GM21390 (cell line): ENCODE data around the gene ARHGAP10.

Experiments used
- ATAC-seq: cut with Tn5 transposase; IDR thresholded peaks from one replicate; pipeline ENCODE4 v1.9.1; 2021; ENCODE audit not compliant: unreplicated experiment

Gene ARHGAP10

DNA sequence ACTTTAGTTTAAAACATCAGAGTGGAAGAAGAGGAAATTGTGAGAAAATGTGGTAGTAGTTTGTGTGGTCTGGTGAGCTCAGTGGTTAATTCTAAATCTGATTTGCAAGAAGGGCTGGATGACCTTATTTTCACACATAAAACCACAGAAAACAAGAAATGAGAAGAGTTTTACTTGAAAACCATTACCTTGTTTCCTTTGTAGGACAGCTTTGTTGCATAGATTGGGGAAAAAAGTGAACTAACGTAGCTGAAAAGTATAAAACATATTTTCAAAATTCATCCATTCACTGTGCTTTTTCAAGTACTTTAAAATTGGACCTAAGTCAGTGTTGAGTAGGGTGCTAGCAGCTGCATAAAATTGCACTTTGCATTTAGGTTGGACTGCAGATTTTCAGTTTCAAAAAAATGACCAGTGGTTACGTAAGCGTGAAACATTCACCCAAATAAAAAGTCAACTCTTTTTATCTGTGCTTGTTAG is 211.3 kb downstream of the ARHGAP10 start:
- peak; percentile 96 for ATAC-seq

DNA sequence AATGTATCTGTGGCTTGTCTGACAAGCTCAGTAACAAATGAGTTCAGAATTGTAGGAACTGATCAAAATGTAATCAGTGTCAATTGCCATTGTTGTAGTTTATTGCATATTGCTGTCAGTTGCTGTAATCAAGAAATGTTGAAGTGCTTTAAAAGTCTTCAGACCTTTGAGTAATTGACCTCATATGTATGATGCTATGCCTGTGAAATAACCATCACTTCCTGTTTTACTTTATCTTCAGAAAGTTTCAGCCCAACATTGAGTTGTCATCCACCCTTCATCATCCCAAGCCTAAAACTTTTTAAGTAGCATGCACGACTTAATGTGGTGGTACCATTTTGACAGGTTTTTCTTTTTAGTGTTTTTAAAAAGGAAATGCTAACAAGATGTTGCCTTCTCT is 212.4 kb downstream of the ARHGAP10 start:
- no peak for ATAC-seq

DNA sequence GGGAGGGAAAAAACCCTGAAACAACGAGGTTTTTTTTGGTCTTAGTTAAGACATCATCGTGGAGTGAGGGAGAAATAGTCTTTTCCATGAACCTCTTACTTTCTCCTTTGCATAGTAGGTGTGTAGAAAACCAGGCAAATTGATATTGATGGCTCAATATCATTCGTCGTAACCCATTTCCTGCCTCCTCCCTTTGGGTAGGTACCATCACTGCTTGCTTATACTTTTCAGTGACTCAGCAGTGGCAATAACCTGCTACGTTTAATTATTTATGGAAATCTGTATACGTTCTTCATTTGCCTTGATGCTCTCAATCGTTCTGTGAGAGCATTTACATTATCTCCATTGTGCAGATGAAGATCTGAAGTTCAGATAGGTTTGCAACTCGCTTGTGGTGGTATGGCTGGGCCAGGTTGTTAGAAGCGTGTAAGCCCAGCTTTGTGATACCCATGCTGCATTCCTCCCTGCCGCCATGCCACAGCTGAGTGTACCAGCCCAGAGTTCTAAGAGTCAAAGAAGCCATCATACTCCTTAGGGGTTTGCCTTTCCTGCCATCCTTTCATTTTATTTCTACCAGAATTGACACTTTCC is 212.9 kb downstream of the ARHGAP10 start:
- ATAC-seq, result no peak

DNA sequence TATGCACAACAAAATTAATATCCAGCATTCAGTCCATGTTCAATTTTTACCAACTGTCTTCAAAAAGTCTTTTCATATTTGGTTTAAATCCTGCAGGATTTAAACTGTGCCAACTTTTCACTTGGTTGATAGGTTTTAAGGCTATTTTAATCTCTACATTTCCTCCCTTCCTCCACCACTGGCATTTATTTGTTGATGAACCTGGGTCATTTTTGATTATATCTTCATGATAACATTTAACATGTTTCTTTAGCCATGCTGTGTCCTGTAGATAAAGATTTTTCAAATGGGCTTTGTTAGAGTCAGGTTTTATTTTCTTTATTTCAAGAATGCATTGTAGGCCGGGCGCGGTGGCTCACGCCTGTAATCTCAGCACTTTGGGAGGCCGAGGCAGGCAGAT is 216.4 kb downstream of the ARHGAP10 start:
- no peak for ATAC-seq

DNA sequence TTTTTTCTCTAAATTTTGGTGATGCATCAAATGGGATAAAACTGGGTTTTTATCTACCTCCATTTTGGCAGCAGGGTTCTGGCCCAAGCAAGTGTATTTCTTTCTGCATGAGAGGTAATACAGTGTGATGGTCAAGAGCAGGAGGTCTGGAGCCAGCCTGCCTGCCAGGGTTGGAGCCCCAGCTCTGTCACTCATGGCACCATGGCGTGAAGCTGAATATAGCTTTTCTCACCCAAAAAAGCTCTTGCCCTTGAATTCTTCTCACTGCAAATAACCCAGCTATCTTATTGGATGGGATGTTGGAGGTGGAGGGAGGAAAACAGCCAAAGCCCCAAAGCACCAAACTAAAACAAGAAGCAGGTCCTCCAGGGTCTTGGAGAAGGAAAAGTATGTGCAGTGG is 218.4 kb downstream of the ARHGAP10 start:
- no peak for ATAC-seq

DNA sequence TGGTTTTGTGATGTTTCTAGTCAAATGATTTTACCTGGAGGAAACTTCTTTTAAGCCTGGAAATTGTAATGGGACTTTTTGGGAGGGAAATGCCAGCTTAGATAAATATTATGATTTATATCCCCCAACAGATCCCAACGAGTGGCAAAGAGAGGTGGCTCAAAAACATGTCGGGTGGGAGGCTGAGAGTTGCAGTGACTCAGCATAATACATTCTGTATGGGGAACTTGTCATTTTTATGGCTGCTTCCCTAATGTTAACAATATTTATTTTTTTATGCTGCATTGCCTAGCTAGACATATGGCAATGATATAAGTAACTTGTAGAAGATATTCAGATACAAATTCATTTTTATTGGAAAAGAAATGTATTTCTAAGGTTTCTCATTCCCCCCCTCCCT is 219.0 kb downstream of the ARHGAP10 start:
- no peak for ATAC-seq

DNA sequence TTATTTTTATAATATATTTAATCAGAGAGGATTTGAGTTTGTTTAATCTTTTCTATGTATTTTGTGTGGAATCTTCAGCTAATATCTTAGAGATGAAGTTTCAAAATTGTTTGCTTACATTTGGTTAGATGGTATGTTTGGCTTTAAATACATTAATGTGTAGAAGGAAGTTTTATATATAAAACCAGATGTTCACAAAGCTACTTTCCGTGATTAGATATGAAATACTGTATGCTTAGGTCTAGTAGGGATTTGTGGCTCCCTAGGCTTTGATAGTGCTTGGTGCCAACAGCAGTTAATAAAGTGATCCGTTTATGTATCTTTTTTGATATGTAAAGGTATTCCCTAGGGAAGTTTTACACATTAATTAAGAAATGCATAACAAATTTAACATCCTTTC is 223.0 kb downstream of the ARHGAP10 start:
- no peak for ATAC-seq

DNA sequence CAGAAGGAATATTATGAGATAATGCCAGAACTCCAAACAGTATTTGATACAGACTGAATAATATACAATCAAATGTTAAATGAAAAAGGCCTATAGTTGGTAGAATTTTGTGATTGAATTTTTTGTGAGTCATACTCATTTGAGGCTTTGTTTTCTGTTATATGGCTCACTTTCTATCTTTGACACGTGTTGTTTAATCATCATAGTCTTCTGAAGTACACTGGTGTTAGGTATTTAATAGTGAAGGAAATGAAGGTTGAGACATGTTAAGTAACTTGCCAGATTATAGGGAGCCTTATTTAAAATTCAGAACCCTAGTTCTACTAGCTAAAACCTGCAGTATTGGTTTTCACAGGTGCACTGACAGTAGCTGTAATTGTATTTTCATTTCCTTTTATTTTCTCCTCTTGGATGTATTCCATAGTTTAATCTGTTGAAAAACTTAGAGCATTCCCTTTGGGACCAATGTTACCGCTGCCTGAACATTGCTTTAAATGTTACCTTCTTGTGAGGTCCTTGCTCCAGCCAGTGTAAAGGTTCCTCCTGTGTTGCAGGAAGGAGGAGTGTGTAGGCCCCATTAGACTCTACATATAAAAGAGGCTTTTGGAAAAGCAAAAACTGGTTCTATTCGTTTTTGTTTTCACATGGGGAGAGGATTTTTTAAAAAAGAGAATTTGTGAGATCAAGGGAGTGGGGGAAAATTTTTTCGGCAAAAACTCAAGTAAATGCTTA is 224.1 kb downstream of the ARHGAP10 start:
- ATAC-seq, result no peak

DNA sequence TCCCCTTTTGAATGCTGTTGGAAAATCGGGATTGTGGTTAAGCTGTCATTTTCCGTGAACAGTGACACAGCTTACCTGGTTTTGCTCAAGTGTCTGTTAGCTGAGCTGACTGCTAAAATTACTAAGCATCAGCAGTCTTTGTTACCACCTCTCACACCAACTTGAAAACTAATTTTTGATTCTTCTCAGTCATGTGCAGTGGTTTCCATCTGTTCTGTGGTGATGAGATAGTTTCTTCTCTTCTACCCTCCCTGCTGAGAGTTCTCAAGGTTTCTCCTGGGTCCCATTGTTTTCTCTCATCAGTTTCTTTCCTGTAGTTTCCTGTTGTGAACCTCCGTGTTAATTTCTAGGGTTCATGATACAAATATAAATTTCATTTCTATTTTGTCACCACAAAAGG is 225.6 kb downstream of the ARHGAP10 start:
- ATAC-seq, result no peak

DNA sequence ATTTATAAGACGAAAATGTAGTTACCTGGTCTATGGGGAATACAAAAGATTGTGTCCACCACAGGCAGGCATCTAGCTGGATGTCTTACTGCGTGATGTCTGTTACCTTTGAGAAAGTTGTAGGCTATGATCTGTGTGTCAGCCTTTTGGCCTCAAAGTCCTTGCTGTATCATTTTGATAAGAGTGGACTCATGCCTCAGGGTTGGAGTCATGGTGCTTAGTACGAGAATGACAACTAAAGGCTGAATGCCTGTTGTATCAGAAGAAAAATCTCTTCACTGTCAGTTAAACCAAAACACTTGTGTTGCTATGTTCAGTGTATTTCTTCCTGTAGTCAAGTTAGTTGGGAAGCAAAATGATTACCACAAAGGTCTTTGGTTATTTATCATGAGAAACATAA is 226.2 kb downstream of the ARHGAP10 start:
- ATAC-seq, result no peak

DNA sequence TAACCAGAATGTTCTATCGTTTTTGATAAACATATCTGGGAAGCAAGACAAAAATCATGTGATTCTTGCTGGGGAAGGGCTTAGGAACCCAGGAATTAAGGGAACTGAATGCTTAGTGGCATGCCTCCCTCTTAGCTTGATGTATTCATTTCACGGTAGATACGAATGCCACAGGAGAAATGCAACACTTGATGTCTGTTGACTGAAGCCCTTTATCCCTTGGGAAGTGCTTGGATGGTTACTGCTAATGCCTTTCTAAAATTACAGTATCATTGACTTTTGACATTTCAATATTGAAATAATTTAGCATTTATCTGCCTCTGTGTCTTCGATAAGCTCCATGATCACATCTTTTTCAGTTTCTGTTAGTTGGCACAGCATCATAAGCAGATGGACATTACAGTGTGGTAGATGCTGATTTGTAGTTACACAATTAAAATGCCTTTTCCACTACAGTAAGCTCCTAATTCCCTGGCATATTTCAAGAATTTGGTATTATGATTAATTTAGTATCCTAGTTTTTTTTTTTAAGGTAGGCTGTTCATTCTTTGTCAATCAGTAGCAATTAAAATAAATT is 226.7 kb downstream of the ARHGAP10 start:
- no peak for ATAC-seq

DNA sequence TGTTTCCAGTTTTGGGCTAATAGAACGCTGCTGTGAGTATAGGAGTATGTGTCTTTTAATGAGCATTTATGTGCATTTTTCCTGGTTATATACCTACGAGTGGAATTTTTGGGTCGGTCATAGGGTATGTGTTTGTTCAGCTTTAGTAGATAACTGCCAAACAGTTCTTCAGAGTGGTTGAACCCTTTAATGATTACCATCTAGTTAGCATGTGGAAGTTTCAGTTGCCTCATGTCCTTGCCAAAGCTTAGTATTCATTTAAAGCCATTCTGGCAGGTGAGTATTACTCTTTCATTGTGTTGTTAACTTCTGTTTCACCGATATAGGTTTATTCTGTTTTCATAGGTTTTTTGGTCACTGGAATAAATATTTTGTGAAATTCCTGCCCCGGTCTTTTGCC is 229.1 kb downstream of the ARHGAP10 start:
- ATAC-seq, result no peak

DNA sequence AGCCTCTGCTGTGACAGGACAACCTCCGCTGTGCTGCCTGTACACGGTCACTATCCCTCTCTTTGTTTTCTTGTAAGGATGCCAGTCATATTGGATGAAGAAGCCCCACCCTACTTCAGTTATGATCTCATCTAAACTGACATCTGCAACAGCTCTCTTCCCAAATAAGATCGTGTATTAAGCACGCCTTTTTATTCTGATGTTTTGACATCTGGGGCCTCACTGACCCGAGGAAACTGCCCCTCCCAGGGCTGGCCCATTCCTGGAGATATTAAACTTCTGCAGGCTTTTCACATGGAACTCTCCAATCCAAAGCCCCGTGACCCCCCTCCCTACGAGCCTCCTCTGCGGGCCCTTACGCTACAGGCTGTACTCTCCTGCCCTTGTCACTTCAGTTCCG is 232.0 kb downstream of the ARHGAP10 start:
- ATAC-seq, result no peak

DNA sequence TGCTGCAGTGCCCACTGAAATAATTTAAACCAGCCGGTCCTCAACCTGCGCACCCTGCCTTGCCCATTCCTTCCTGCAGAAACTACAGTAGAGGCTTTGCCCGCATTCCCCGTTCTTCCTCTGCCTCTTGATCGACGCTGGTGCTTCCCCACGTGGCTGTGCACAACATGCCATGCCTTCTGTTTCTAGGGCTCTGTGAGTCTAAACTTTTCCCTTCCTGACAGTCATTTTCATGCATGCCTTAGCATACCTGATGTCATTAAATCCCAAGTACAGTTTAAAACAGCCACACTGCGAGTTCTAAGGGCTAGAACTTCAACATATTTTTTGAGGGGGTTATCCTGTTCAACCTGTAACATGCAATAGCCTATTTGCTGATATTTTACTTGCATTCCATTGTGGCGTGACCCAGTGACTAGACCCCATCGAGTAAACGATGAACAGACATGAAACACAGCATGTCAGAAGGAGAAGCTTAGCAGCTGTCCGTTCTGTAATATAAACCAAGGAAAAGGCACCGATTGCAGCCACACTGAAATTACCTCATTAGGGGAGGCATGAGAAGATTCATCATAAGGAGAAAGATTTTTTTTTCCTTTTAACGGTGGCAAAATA is 232.5 kb downstream of the ARHGAP10 start:
- ATAC-seq, result no peak

DNA sequence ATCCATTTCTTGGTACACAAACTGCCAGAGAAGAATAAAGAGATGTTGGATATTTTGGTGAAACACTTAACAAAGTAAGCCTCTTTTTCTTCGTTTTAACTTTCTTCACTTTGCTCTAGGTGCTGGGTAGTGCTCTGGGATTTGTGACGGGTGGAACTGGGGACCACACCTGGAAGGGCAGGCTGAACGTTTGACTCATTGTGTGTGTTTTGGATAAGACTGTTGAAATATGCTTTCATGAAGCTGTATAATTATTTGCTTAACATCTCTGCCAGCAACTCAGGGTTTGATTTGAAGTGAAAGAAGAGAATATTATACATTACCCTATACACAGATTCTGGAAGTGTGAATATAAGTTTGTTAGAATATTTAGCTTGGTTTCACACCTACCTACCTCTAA is 233.2 kb downstream of the ARHGAP10 start:
- no peak for ATAC-seq

DNA sequence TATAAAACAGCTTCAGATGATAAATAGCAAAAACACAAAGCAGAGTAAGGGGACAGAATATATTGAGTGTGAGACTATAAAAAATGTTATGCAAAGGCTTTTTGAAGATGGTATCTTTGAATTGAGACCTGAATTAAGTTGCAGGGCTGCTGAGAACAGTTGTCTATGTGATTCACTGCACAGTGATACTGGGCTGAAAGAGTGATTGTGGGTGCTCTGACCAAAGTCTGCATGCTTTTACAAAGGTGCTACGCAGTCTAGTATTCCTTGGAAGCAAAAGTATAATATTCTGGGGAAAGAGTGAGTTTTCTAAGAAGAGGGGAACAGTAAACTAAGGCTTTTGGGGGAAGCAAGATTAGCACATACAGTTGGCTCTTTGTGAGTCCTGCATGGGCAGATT is 234.0 kb downstream of the ARHGAP10 start:
- no peak for ATAC-seq

DNA sequence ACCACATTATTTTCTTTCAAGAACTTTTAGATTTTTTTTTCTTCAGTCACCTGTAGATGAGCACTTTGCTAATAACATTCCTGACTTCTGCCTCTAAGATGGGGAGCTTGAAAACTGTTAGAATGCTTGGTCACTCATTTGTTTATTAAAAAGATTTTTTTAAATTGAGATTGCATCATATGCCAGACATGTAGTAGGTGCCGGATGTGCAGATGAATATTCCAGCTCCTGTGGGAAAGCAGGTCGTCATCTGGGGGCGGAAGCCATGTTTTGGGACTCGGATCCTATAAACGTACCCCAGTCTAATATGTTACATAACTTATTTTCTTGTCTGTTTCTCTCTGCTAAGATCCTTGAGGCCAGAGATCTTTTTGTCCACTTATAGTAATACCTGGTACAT is 236.8 kb downstream of the ARHGAP10 start:
- ATAC-seq, result no peak

DNA sequence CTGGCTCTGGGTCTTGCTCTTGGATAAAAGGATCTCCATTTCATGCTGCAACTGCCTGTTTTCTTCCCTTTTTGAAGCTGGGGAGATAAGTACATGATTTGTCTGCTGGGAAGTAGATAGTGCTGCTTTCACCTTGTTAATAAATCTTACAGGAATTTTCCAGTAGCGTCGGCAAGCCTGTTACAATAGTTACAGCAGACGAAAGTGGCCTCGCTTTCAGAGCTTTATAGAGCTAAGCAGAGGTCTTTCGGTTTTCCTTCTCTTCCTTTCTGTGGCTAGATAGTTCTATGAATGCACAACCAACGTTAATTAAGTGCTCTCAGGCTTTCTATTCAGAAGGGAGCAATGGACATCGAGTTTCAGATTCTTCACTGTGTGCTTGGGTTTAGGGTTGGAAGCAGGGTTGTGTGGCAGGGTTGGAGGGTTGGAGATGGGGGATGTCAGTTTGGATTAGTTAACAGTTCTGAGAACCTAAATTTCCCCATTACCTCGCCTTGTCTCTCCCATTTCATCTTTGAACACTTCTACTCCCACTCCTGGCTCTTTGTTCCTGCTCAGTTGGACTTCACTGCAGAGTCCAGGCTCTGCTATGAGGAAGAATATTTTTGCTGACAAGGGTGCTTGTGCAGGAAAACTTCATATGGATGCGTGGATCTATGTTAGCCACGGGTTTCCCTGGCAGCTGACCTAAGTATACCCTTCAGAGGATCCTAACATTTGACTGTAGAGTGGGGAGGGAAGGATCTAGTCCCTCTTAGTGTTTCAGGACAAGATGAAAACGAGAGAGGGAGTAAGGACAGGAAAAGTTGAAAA is 237.9 kb downstream of the ARHGAP10 start:
- ATAC-seq, result peak; percentile 77

DNA sequence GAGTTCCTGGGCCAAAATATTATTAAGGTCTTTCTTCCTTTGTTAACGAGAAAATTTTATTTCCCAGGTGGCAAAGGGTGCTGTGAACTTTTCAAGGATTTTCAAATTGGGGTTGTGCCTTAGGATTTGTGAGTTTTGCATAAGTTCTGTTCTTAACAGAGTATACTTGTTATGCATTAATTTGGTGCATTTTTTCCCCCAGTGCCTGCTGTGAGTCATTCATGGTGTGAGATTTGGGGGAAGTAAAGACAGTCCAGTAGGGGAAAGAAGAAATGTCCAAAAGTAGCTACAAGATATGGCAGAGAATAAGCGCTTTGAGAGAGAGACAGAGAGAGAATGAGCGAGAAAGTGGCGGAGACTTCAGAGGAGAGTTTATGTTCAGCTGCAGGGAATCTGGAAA is 239.2 kb downstream of the ARHGAP10 start:
- ATAC-seq, result no peak

DNA sequence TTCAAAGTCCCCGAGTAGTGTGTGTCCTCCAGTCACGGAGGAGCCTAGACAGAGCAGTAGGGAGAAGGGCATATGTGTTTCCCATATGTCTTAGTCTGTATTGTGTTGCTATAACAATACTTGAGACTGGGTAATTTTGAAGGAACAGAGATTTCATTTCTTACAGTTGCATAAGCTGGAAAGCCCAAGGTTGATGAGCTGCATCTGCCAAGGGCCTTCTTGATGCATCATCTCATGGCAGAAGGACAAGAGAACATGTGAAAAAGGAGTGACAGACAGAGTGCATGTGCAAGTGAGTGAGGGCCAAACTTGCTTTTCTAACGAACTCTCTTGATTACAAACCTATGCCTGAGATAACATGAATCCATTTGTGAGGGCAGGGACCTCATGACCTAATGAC is 243.4 kb downstream of the ARHGAP10 start:
- ATAC-seq, result no peak
